CD4-positive, alpha-beta T cell (primary cell): Measurements from ENCODE around the gene CPA4. TPM values are rescaled to one million over a fixed set of nuclear protein-coding genes. Genes with fewer than 3 reads are reported as not detected.

Experiments used
- ATAC-seq: fragments of 200-7000 bp; cut with Tn5 transposase; one replicate; pipeline ENCODE4 v1.10.0; 2022; ENCODE audit warnings: mild to moderate bottlenecking; ENCODE audit not compliant: poor library complexity
- CTCF ChIA-PET: fragments of 350-600 bp; sonication (Branson Sonifier 250); formaldehyde crosslinking; loops from one replicate; lab custom pipeline; 2021; ENCODE audit warnings: antibody characterized with exemption, inconsistent platforms; lab: Charles Lee
- POLR2A ChIA-PET: fragments of 350-600 bp; sonication (Branson Sonifier 250); formaldehyde crosslinking; loops from one replicate; lab custom pipeline; 2021; ENCODE audit warnings: antibody characterized with exemption, inconsistent platforms; lab: Charles Lee
- DNase-seq, 14 experiments: peaks; one replicate each; pipeline ENCODE4 v3.0.0-alpha.2; 2013 to 2020; ENCODE audit warnings: mixed read lengths in 2 of 14
- H3K27ac ChIP-seq, 2 donors: one replicate each; pipeline versions ENCODE4 v1.5.1 to v1.7.0; 2013; ENCODE audit warnings: low read length in 2 of 2, low read depth in 1 of 2, mild to moderate bottlenecking in 1 of 2
- H3K27me3 ChIP-seq, 2 experiments: 1 replicate in 1 of 2; 2 replicates in 1 of 2; pipeline versions ENCODE4 v1.6.1 to v1.7.0; 2013; ENCODE audit warnings: low read length in 2 of 2, control low read depth in 1 of 2, mild to moderate bottlenecking in 1 of 2, moderate library complexity in 1 of 2; ENCODE audit not compliant: insufficient read depth in 2 of 2, control insufficient read depth in 1 of 2
- H3K36me3 ChIP-seq: one replicate; pipeline ENCODE4 v1.6.1; 2013; ENCODE audit warnings: low read length, control low read depth; ENCODE audit not compliant: insufficient read depth
- H3K4me1 ChIP-seq: one replicate; pipeline ENCODE4 v1.6.1; 2013; ENCODE audit warnings: low read length, control low read depth; ENCODE audit not compliant: insufficient read depth
- H3K4me3 ChIP-seq: one replicate; pipeline ENCODE4 v1.5.1; 2013; ENCODE audit warnings: mild to moderate bottlenecking, low read length, moderate library complexity
- H3K9me3 ChIP-seq, 2 experiments: 1 replicate in 1 of 2; 2 replicates in 1 of 2; pipeline versions ENCODE4 v1.6.1 to v1.7.0; 2013; ENCODE audit warnings: low read length in 2 of 2, mild to moderate bottlenecking in 2 of 2, control low read depth in 1 of 2, moderate library complexity in 1 of 2; ENCODE audit not compliant: control insufficient read depth in 1 of 2, insufficient read depth in 1 of 2
- H3K27ac Mint-ChIP-seq: one replicate; pipeline ENCODE4 v1.8.0; 2020; ENCODE audit warnings: mixed read lengths
- H3K27me3 Mint-ChIP-seq: one replicate; pipeline ENCODE4 v1.8.0; 2021; ENCODE audit warnings: mixed read lengths
- H3K36me3 Mint-ChIP-seq: one replicate; pipeline ENCODE4 v1.8.0; 2021; ENCODE audit warnings: low read depth, mixed read lengths
- H3K4me1 Mint-ChIP-seq: one replicate; pipeline ENCODE4 v1.8.0; 2021; ENCODE audit warnings: low read depth, mixed read lengths
- H3K4me3 Mint-ChIP-seq: one replicate; pipeline ENCODE4 v1.8.0; 2020; ENCODE audit warnings: mild to moderate bottlenecking, mixed read lengths
- H3K9me3 Mint-ChIP-seq: one replicate; pipeline ENCODE4 v1.8.0; 2020; ENCODE audit warnings: mixed read lengths
- intact Hi-C, 2 experiments: fragments of 100-400 bp; cut with DNase I in 1 of 2; cut with micrococcal nuclease in 1 of 2; formaldehyde crosslinking; loops; one replicate each; pipeline versions ENCODE4 v1.15.1 to v1.9.0; 2023 to 2025; cut with DNase I, micrococcal nuclease
- total RNA-seq, 174 experiments: library from RNA in 2 of 174; stranded (reverse) in 2 of 174; gene quantifications; one replicate each; pipeline ENCODE4 v1.2.3 and lab custom pipeline; 2021 to 2026
- TF ChIP-seq, protein P1 (sequence below): fragments of 200-600 bp; IDR thresholded peaks from one replicate; pipeline ENCODE4 v1.8.0; 2022; ENCODE audit warnings: antibody characterized with exemption, mild to moderate bottlenecking

CPA4 gene
- total RNA-seq, 2 experiments from 2014 or later = not detected

DNA sequence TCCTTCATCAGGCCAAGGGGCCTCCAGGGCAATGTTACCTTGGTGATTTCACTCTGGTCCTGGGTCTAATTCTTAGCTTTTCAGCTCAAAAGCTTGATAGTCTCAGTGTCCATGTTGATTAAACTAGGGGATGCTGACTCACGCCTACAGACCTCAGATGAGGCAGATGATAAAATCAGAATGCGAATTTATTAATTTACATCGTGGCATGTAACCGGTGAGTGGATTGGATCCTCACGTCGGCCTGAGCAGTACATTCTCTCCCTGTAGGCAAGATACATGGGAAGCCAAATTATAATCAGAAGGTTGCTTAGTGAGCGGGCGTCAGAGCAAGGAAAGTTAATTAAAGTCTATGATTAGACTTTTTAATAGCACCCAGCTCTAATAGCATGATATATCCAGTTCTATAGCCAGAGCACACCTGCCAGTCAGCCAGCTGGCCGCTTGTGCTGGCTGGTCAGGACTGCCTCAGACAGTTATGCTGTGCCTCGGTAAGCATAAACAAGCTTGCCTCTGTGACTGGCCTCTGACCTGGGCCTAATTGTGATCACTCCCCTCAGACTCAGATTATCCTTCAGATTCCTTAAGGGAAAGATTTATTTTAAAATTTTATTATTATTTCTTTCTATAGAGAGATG is 31.5 kb downstream of the CPA4 start:
- TF ChIP-seq, protein P1, sequence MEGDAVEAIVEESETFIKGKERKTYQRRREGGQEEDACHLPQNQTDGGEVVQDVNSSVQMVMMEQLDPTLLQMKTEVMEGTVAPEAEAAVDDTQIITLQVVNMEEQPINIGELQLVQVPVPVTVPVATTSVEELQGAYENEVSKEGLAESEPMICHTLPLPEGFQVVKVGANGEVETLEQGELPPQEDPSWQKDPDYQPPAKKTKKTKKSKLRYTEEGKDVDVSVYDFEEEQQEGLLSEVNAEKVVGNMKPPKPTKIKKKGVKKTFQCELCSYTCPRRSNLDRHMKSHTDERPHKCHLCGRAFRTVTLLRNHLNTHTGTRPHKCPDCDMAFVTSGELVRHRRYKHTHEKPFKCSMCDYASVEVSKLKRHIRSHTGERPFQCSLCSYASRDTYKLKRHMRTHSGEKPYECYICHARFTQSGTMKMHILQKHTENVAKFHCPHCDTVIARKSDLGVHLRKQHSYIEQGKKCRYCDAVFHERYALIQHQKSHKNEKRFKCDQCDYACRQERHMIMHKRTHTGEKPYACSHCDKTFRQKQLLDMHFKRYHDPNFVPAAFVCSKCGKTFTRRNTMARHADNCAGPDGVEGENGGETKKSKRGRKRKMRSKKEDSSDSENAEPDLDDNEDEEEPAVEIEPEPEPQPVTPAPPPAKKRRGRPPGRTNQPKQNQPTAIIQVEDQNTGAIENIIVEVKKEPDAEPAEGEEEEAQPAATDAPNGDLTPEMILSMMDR = no peak
- ATAC-seq = no peak
- Histone ChIP-seq H3K4me3 (no peak overlapping the region), H3K36me3 (no peaks in the 10 kb centered on the region), H3K27me3 (no peaks in the 10 kb centered on the region), H3K27ac (no peak overlapping the region), H3K9me3 (no peaks in the 10 kb centered on the region), H3K4me1 (no peaks in the 10 kb centered on the region)
- no peaks in the 10 kb centered on the region for H3K4me1 Mint-ChIP-seq
- intact Hi-C loops = no loop called here
- ChIA-PET POLR2A (no interaction called here), CTCF (no interaction called here)
- no peaks in the 10 kb centered on the region for H3K36me3 Mint-ChIP-seq
- H3K27ac Mint-ChIP-seq = no peak overlapping the region
- H3K4me3 Mint-ChIP-seq = no peak overlapping the region
- H3K27me3 Mint-ChIP-seq = no peaks in the 10 kb centered on the region
- H3K9me3 Mint-ChIP-seq = no peaks in the 10 kb centered on the region
- DNase-seq = no peak

DNA sequence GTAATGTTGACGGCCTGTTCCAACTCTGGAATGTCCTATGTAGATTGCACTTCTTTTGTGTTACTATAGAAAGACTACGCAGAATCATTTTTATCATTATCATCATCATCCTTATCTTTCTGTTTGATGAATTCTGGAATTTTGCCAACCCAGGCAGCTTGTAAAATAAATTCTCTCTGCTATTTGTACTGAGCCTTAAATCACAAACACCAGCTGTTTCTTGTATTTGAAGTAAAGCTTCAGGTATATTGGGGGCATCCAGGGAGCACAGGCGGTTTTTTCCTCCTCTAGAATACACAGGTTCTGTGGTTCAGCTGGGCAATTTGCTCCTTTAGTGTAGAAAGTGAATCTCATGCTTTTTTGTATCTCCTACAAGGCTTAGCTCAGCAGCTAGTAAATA is 36.7 kb downstream of the CPA4 start:
- Mint-ChIP-seq H3K27ac (no peak overlapping the region), H3K27me3 (no peaks in the 10 kb centered on the region), H3K9me3 (no peaks in the 10 kb centered on the region), H3K36me3 (no peaks in the 10 kb centered on the region), H3K4me1 (no peaks in the 10 kb centered on the region), H3K4me3 (no peak overlapping the region)
- no peak overlapping the region for H3K27ac ChIP-seq
- no peaks in the 10 kb centered on the region for H3K9me3 ChIP-seq
- no peak for DNase-seq
- no peak overlapping the region for H3K4me3 ChIP-seq
- H3K4me1 ChIP-seq = no peaks in the 10 kb centered on the region
- no peaks in the 10 kb centered on the region for H3K36me3 ChIP-seq
- TF ChIP-seq, protein P1 = no peak
- ChIA-PET POLR2A (no interaction called here), CTCF (no interaction called here)
- H3K27me3 ChIP-seq = no peaks in the 10 kb centered on the region
- no peak for ATAC-seq
- intact Hi-C loops = no loop called here

DNA sequence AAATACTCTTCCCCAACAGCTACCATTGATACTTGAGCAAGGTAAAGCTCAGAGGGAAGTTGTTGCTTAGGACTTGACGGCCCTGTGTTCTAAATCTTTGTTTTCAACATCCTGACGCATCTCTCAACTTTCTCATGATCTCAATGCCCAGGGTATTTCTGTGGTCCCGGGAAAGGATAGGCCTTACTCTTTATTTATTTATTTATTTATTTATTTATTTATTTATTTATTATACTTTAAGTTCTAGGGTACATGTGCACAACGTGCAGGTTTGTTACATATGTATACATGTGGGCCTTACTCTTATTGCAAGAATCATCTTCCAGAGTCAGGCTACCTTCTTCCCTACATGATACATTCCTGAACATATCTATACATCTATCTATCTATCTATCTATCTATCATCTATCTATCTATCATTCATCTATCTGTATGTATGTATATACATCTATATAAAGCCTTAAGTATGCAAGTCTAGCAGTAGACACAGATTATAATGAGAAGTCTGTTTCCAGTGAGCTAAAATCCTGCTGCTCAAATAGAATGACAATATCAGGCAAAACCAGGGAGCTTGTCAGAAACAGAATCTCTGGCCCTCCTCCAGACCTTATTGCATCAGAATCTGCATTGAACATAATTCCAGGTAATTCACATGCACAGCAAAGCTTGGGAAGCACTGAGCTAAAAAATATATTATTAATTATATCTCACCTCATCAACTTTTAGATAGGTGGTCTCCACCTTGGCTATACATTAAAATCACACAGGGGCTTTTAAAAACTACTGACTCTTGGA is 39.5 kb downstream of the CPA4 start:
- H3K27me3 ChIP-seq = no peaks in the 10 kb centered on the region
- no peak overlapping the region for H3K4me3 ChIP-seq
- no peaks in the 10 kb centered on the region for H3K36me3 ChIP-seq
- ChIA-PET CTCF (no interaction called here), POLR2A (no interaction called here)
- H3K4me1 ChIP-seq = no peaks in the 10 kb centered on the region
- ATAC-seq (no peak), DNase-seq (no peak)
- no peak overlapping the region for H3K27ac ChIP-seq
- no peaks in the 10 kb centered on the region for H3K4me1 Mint-ChIP-seq
- H3K27me3 Mint-ChIP-seq = no peaks in the 10 kb centered on the region
- H3K27ac Mint-ChIP-seq = no peak overlapping the region
- TF ChIP-seq, protein P1 = no peak
- H3K36me3 Mint-ChIP-seq = no peaks in the 10 kb centered on the region
- no peaks in the 10 kb centered on the region for H3K9me3 Mint-ChIP-seq
- intact Hi-C loops = no loop called here
- no peaks in the 10 kb centered on the region for H3K9me3 ChIP-seq
- no peak overlapping the region for H3K4me3 Mint-ChIP-seq
